NCI-H2227 treated with DMSO at 0.1 percent for 48 hours (cell line): Measurements from ENCODE around the gene PNPLA2.
A peak's percentile ranks its signal among the peaks of the same experiment; 100 is the strongest.

Experiments
- DNase-seq: peaks from one replicate; lab custom pipeline; 2025; lab: John Stamatoyannopoulos, UW

Gene PNPLA2

DNA sequence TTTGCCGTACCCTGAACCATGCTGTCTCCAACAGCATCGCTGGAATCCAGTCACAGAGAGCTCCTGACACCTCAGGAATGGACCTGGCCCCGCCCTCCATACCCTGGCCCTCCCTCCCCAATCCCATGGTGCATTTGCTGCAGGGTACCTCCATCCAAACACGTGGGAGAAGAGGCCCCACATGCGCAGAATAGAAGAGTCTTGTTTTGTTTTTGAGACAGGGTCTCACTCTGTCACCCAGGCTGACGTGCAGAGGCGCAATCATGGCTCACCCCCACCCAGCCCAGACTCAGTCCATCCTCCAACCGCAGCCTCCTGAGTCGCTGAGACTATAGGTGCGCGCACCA is 2.3 kb upstream of the PNPLA2 start:
- DNase-seq: no peak

GRCh38 chr11:819129-819931 is 616 bp downstream of the PNPLA2 start:
- peak; percentile 92 for DNase-seq

- DNase-seq: peak; percentile 49
Observed at GRCh38 chr11:819943-820649, 1.4 kb downstream of the PNPLA2 start.

DNA sequence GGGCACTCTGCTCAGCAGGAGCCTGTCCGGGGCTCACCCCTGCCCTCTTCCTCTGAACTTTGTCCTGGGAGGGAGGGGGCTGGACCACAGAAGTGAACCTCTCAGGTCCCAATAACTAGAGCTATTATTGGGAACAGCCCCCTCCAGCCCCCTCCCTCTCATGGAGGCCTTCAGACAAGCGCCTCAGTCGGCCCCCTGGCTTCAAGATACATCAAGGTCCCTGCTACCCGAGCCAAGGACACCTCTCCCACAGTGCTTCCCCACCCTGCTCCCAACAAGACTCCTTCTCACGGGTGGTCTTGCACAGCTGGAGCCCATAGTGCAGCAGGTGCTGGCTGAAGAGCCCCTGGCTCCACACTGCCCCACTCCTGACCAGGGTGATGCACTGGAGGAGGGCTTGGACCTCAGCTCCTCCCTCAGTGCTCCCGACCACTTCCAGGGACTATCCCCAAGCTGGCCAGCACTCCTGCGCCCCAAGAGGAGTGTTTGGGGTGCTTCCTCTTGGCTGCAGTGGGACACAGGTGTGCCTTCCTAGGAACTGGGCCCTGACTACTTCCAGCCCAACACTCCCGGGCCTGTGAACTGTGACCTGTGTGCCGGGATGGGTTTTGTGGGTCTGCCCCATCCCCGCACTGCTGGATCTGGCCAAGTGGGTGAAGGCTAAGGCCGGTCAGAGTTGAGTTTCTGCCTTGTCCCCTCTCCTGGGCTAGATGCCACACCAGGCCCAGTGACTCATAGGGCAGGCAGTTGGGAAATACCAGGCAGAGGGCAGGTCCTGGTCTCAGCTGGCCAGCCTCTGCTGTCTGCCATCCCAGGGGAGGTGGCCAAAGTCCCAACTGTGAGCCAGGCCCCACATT is 2.2 kb downstream of the PNPLA2 start:
- no peak for DNase-seq

DNA sequence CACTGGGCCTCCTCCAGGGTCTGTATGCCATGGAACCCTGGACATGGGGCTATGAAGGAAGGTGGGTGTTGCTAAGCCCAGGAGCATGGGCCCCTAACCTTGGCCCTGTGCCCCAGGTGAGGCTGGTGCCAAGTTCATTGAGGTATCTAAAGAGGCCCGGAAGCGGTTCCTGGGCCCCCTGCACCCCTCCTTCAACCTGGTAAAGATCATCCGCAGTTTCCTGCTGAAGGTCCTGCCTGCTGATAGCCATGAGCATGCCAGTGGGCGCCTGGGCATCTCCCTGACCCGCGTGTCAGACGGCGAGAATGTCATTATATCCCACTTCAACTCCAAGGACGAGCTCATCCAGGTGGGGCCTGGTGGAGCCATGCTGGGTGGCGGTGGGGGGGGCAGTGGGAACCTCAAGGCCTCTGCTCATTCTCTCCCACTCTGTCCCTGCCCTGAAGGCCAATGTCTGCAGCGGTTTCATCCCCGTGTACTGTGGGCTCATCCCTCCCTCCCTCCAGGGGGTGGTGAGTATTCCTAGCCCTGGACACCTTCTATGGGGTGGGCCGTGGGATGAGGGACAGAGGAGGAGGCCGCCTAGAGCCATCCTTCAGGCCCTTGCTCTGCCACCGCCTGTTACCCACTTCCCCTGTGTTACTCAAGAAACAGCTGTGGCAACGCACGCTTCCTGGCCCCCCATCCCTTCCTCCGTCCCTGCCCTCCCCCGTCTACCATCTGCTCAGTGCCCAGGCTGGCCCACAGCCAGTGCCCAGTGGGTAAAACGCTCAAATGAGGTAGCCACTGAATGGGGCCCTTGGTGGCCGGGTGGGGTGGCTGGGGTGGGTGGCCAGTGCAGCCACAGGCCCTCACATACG is 3.0 kb downstream of the PNPLA2 start:
- DNase-seq: no peak

GRCh38 chr11:823441-824291 is 5.0 kb downstream of the PNPLA2 start:
- no peak for DNase-seq

- DNase-seq: no peak
Observed at GRCh38 chr11:824292-824880, 5.7 kb downstream of the PNPLA2 start.

GRCh38 chr11:824942-825341 is 6.2 kb downstream of the PNPLA2 start:
- DNase-seq: no peak

GRCh38 chr11:825366-826226 is 6.9 kb downstream of the PNPLA2 start:
- no peak for DNase-seq

GRCh38 chr11:826227-826621 is 7.5 kb downstream of the PNPLA2 start:
- DNase-seq: no peak

DNA sequence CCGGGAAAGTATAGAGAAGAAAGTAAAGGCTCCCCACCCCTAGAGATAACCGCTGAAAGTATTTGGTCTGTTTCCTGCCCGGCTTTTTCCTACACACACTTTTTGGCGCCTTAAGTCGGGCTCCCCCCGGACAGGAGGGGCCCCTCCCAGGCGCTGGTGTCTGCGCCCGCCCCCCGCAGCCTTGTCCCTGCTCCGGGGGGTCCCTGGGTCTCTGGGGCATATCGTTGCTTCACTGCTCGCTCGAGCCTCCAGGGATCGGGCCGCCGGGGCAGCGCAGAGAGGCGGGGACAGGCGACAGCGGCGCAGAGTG is 8.1 kb downstream of the PNPLA2 start:
- DNase-seq: no peak

DNA sequence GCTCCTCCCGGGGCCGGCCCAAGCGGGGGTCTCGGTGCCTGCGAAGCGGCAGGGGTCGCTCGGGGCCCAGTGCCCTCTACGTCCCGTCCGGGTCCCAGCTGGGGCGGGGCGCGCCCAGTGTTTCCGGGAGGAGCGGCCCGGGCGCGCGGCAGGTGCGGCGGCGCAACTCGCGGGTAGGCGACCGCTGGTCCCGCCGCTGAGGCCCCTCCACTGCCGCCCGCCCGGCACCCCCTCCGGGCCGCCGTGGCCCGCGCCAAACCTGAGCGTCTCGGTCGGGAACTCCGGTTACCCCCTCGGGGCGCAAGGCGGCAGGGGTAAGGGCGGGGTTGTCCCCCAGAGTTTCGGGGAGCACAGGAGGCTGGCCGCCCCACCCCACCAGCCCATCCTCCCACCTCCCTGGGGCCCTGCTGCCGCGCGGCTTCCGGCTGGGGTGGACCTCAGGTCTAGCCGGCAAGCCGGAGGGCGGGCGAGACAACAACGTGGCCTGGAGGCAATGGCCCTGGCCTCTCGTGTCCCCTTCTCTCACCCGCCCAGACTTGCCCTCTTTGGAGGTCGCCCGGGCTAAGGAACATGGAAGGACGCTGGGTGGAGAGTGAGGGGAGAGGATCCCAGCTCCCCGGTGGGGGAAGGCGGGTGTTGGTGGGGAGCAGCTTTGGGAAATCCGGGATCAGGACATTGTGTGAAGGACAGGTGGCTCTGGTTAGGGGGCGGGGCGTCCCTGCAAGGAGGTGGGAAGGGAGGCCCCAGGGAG is 8.6 kb downstream of the PNPLA2 start:
- DNase-seq: no peak

DNA sequence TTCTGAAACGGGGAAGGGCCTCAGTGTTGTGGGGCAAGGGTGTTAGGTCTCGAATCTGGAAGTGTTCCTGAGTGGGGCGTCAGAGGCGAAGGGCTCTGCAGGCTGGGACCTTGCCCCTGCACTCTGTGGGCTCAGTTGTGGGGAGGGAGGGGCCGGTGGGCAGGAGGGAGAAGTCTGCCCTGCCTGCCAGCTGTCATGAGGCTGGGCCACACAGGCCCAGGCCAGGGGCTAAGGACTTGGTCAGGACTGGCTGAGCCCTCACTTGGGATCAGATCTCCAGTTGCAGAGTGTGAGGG is 9.1 kb downstream of the PNPLA2 start, which contains the start of gene CRACR2B:
Gene CRACR2B, plus strand, starts transcription at position 23 of the 296 bp plus-strand sequence. CDS start 689 bp downstream, outside the sequence.
- no peak for DNase-seq

- no peak for DNase-seq
Observed at GRCh38 chr11:828506-829175, 9.9 kb downstream of the PNPLA2 start.

GRCh38 chr11:829176-829846 is 10.6 kb downstream of the PNPLA2 start:
- no peak for DNase-seq

- no peak for DNase-seq
Observed at GRCh38 chr11:829847-830294, 11.2 kb downstream of the PNPLA2 start.

GRCh38 chr11:830295-831117 is 11.8 kb downstream of the PNPLA2 start:
- DNase-seq: peak; percentile 92
